Naive thymus-derived CD8-positive, alpha-beta T cell (primary cell): Measurements from ENCODE around the gene CTRB2. TPM values are rescaled to one million over a fixed set of nuclear protein-coding genes. Genes with fewer than 3 reads are reported as not detected.
A peak's percentile ranks its signal among the peaks of the same experiment; 100 is the strongest.
"Not testable (repeated sequence)": the region's sequence is repeated elsewhere in the genome, so short reads cannot be mapped to it uniquely, and the experiment has no call there.

Experiments
- ATAC-seq, 2 donors: fragments of 150-1000 bp; cut with Tn5 transposase in 1 of 2; sonication (Bioruptor Pico), chemical (Tn5 transposase) in 1 of 2; 1 replicate in 1 of 2; 2 replicates in 1 of 2; pipeline ENCODE4 v1.10.0; 2021; ENCODE audit warnings: mild to moderate bottlenecking in 2 of 2, moderate library complexity in 2 of 2
- POLR2A ChIA-PET: fragments of 350-600 bp; sonication (Branson Sonifier 250); formaldehyde crosslinking; loops from one replicate; lab custom pipeline; 2021; ENCODE audit warnings: antibody characterized with exemption; lab: Charles Lee
- DNase-seq, 10 donors: peaks; one replicate each; pipeline versions ENCODE4 v3.0.0 to v3.0.0-alpha.2; 2020 to 2022
- H3K27ac Mint-ChIP-seq, 10 donors: one replicate each; pipeline ENCODE4 v1.8.0; 2020 to 2022; ENCODE audit warnings: mild to moderate bottlenecking in 10 of 10, mixed read lengths in 10 of 10, moderate library complexity in 4 of 10, inconsistent platforms in 1 of 10
- H3K27me3 Mint-ChIP-seq, 5 donors: one replicate each; pipeline ENCODE4 v1.8.0; 2021 to 2022; ENCODE audit warnings: mixed read lengths in 5 of 5
- H3K36me3 Mint-ChIP-seq, 3 donors: one replicate each; pipeline ENCODE4 v1.8.0; 2020 to 2022; ENCODE audit warnings: mixed read lengths in 3 of 3, mild to moderate bottlenecking in 2 of 3, inconsistent platforms in 1 of 3
- H3K4me1 Mint-ChIP-seq, 4 donors: one replicate each; pipeline ENCODE4 v1.8.0; 2021 to 2022; ENCODE audit warnings: mixed read lengths in 4 of 4
- H3K4me3 Mint-ChIP-seq, 10 donors: one replicate each; pipeline ENCODE4 v1.8.0; 2020 to 2022; ENCODE audit warnings: mild to moderate bottlenecking in 10 of 10, mixed read lengths in 10 of 10, moderate library complexity in 6 of 10, inconsistent platforms in 1 of 10
- H3K9me3 Mint-ChIP-seq, 9 donors: one replicate each; pipeline ENCODE4 v1.8.0; 2020 to 2022; ENCODE audit warnings: mixed read lengths in 9 of 9, mild to moderate bottlenecking in 3 of 9, inconsistent platforms in 1 of 9, moderate library complexity in 1 of 9
- polyA plus RNA-seq, 3 donors: library from polyadenylated mRNA; unstranded; fragments of 300-500 nt; fragmentation: Illumina TruSeq; gene quantifications; one replicate each; pipeline ENCODE4 v1.2.3, GENCODE V29; 2021
- total RNA-seq, 8 experiments: library from RNA in 2 of 8; stranded (reverse) in 2 of 8; gene quantifications; one replicate each; pipeline ENCODE4 v1.2.3 and lab custom pipeline; 2021 to 2026

CTRB2 gene
- total and polyA plus RNA-seq, 5 experiments from 2014 or later = not detected

GRCh38 chr16:75229172-75230031, 22.4 kb upstream of the CTRB2 start:
- no peaks in the 10 kb centered on the region for H3K36me3 Mint-ChIP-seq
- H3K4me1 Mint-ChIP-seq = peaks cover 2 to 6% (median 3%) of the 10 kb centered on the region in 4 donors
- H3K9me3 Mint-ChIP-seq = no peaks in the 10 kb centered on the region
- POLR2A ChIA-PET = no interaction called here
- H3K27me3 Mint-ChIP-seq = peaks cover 1 to 13% (median 8%) of the 10 kb centered on the region in 5 donors
- no peak overlapping the region for H3K4me3 Mint-ChIP-seq
- no peak for DNase-seq
- no peak for ATAC-seq
- no peak overlapping the region for H3K27ac Mint-ChIP-seq

- ATAC-seq = no peak
- Mint-ChIP-seq H3K27ac (no peak overlapping the region), H3K27me3 (peaks cover 0 to 13% (median 8%) of the 10 kb centered on the region in 5 donors), H3K4me3 (no peak overlapping the region), H3K4me1 (peaks cover 0 to 2% (median 0%) of the 10 kb centered on the region in 4 donors), H3K36me3 (no peaks in the 10 kb centered on the region), H3K9me3 (peaks cover 0 to 2% (median 0%) of the 10 kb centered on the region in 9 donors)
- POLR2A ChIA-PET = no interaction called here
- DNase-seq = no peak
These were observed 21.4 kb upstream of the CTRB2 start for GRCh38 chr16:75228143-75228976.

- no peaks in the 10 kb centered on the region for H3K36me3 Mint-ChIP-seq
- H3K27me3 Mint-ChIP-seq = peaks cover 0 to 11% (median 8%) of the 10 kb centered on the region in 5 donors
- DNase-seq (no peak), ATAC-seq (no peak)
- POLR2A ChIA-PET = no interaction called here
- no peak overlapping the region for H3K4me3 Mint-ChIP-seq
- no peak overlapping the region for H3K27ac Mint-ChIP-seq
- peaks cover 0 to 2% (median 0%) of the 10 kb centered on the region in 4 donors for H3K4me1 Mint-ChIP-seq
- peaks cover 0 to 2% (median 0%) of the 10 kb centered on the region in 9 donors for H3K9me3 Mint-ChIP-seq
These were observed 20.6 kb upstream of the CTRB2 start for GRCh38 chr16:75227361-75228142.

- Mint-ChIP-seq H3K4me3 (no peak overlapping the region), H3K27me3 (peaks cover 0 to 11% (median 8%) of the 10 kb centered on the region in 5 donors), H3K27ac (no peak overlapping the region), H3K9me3 (peaks cover 0 to 2% (median 0%) of the 10 kb centered on the region in 9 donors), H3K36me3 (no peaks in the 10 kb centered on the region), H3K4me1 (peaks cover 0 to 2% (median 0%) of the 10 kb centered on the region in 4 donors)
- POLR2A ChIA-PET = no interaction called here
- ATAC-seq = no peak
- DNase-seq = no peak
These were observed 19.8 kb upstream of the CTRB2 start for GRCh38 chr16:75226550-75227360.

- DNase-seq = no peak
- POLR2A ChIA-PET = interaction anchor here (0.6 to 0.7 kb wide), 2 partner anchors 50 to 148 kb away, joined by 3 to 6 read pairs; no protein-coding TSS in a partner anchor
- Mint-ChIP-seq H3K27ac (no peak overlapping the region), H3K9me3 (peaks cover 0 to 2% (median 0%) of the 10 kb centered on the region in 9 donors), H3K4me1 (peaks cover 0 to 2% (median 0%) of the 10 kb centered on the region in 4 donors), H3K4me3 (no peak overlapping the region), H3K36me3 (no peaks in the 10 kb centered on the region), H3K27me3 (peaks cover 0 to 11% (median 5%) of the 10 kb centered on the region in 5 donors)
- no peak for ATAC-seq
These were observed 18.9 kb upstream of the CTRB2 start for GRCh38 chr16:75225678-75226515.

GRCh38 chr16:75225092-75225491, 18.1 kb upstream of the CTRB2 start:
- no peaks in the 10 kb centered on the region for H3K36me3 Mint-ChIP-seq
- H3K9me3 Mint-ChIP-seq = peaks cover 0 to 2% (median 0%) of the 10 kb centered on the region in 9 donors
- ATAC-seq (no peak), DNase-seq (peak in 1 of 10 donors; percentile 34)
- H3K27ac Mint-ChIP-seq = no peak overlapping the region
- H3K4me3 Mint-ChIP-seq = no peak overlapping the region
- H3K4me1 Mint-ChIP-seq = peaks cover 0 to 1% (median 0%) of the 10 kb centered on the region in 4 donors
- POLR2A ChIA-PET = interaction anchor here (0.6 to 0.7 kb wide), 2 partner anchors 49 to 149 kb away, joined by 3 to 6 read pairs; no protein-coding TSS in a partner anchor
- H3K27me3 Mint-ChIP-seq = peaks cover 0 to 11% (median 5%) of the 10 kb centered on the region in 5 donors

- DNase-seq (peak in 1 of 10 donors; percentile 22), ATAC-seq (no peak)
- Mint-ChIP-seq H3K36me3 (no peaks in the 10 kb centered on the region), H3K9me3 (peaks cover 0 to 2% (median 0%) of the 10 kb centered on the region in 9 donors), H3K27me3 (peaks cover 0 to 11% (median 5%) of the 10 kb centered on the region in 5 donors), H3K4me1 (peaks cover 3 to 5% (median 4%) of the 10 kb centered on the region in 4 donors), H3K27ac (no peak overlapping the region), H3K4me3 (no peak overlapping the region)
- POLR2A ChIA-PET = no interaction called here
These were observed 17.5 kb upstream of the CTRB2 start for GRCh38 chr16:75224306-75225082.

- not testable (repeated sequence) for ATAC-seq, H3K4me3 Mint-ChIP-seq, H3K36me3 Mint-ChIP-seq, DNase-seq, H3K27ac Mint-ChIP-seq, H3K9me3 Mint-ChIP-seq
- Mint-ChIP-seq H3K4me1 (peaks cover 5 to 10% (median 6%) of the 10 kb centered on the region in 4 donors), H3K27me3 (peaks cover 0 to 11% (median 5%) of the 10 kb centered on the region in 5 donors)
- POLR2A ChIA-PET = interaction anchor here (0.8 kb wide), 1 partner anchor 19 kb away, joined by 3 read pairs; no protein-coding TSS in a partner anchor
These were observed 16.2 kb upstream of the CTRB2 start for GRCh38 chr16:75223129-75223528.

- Mint-ChIP-seq H3K4me3 (no peak overlapping the region), H3K9me3 (peaks cover 0 to 2% (median 0%) of the 10 kb centered on the region in 9 donors), H3K27me3 (peaks cover 0 to 4% (median 1%) of the 10 kb centered on the region in 5 donors), H3K4me1 (peaks cover 5 to 10% (median 6%) of the 10 kb centered on the region in 4 donors), H3K36me3 (no peaks in the 10 kb centered on the region), H3K27ac (peak overlapping the region in 3 of 10 donors; percentile 9 to 59 (median 53))
- ATAC-seq (no peak), DNase-seq (no peak)
- POLR2A ChIA-PET = interaction anchor here (0.8 kb wide), 1 partner anchor 18 kb away, joined by 3 read pairs; no protein-coding TSS in a partner anchor
These were observed 15.4 kb upstream of the CTRB2 start for GRCh38 chr16:75222271-75222783.

- Mint-ChIP-seq H3K27me3 (no peaks in the 10 kb centered on the region), H3K4me3 (peak overlapping the region; percentile 71 to 92 (median 84)), H3K4me1 (peaks cover 5 to 10% (median 6%) of the 10 kb centered on the region in 4 donors), H3K9me3 (peaks cover 0 to 2% (median 0%) of the 10 kb centered on the region in 9 donors), H3K27ac (peak overlapping the region; percentile 78 to 97 (median 92)), H3K36me3 (no peaks in the 10 kb centered on the region)
- ATAC-seq = peak; percentile 81 to 88
- POLR2A ChIA-PET = interaction anchor here (0.7 to 1.4 kb wide), 2 partner anchors 19 to 90 kb away, joined by 3 read pairs; no protein-coding TSS in a partner anchor
- peak in 3 of 10 donors; percentile 30 to 50 (median 48) for DNase-seq
These were observed 12.9 kb upstream of the CTRB2 start for GRCh38 chr16:75219838-75220237.
